WTC11 (cell line): ENCODE results near the gene BMP4. TPM values are rescaled to one million over a fixed set of nuclear protein-coding genes. Genes with fewer than 3 reads are reported as not detected.

Experiments
- ATAC-seq: fragments of 200-7000 bp; cut with Tn5 transposase; 2 replicates; pipeline ENCODE4 v1.10.0; 2021; ENCODE audit warnings: mild to moderate bottlenecking, moderate library complexity
- CTCF ChIA-PET: fragments of 300-600 bp; sonication (Branson Sonifier 250); formaldehyde crosslinking; loops from one replicate; lab custom pipeline; 2021; ENCODE audit warnings: antibody characterized with exemption; lab: Charles Lee
- POLR2A ChIA-PET: fragments of 350-600 bp; sonication (Branson Sonifier 250); formaldehyde crosslinking; loops from one replicate; lab custom pipeline; 2021; ENCODE audit warnings: antibody characterized with exemption; lab: Charles Lee
- DNase-seq: peaks from one replicate; pipeline ENCODE4 v3.0.0; 2021; ENCODE audit warnings: low spot score
- H3K27ac Mint-ChIP-seq: 2 replicates; pipeline ENCODE4 v1.8.0; 2021; ENCODE audit warnings: mixed read lengths
- H3K27me3 Mint-ChIP-seq: 2 replicates; pipeline ENCODE4 v1.8.0; 2021; ENCODE audit warnings: low read depth, mild to moderate bottlenecking, moderate library complexity, mixed read lengths
- H3K36me3 Mint-ChIP-seq: 2 replicates; pipeline ENCODE4 v1.8.0; 2021; ENCODE audit warnings: mixed read lengths
- H3K4me1 Mint-ChIP-seq: 2 replicates; pipeline ENCODE4 v1.8.0; 2022; ENCODE audit warnings: mixed read lengths
- H3K4me3 Mint-ChIP-seq: 2 replicates; pipeline ENCODE4 v1.8.0; 2021; ENCODE audit warnings: mild to moderate bottlenecking, moderate library complexity, mixed read lengths
- H3K9me3 Mint-ChIP-seq: 2 replicates; pipeline ENCODE4 v1.8.0; 2021; ENCODE audit warnings: mixed read lengths
- CREB1 ChIP-seq: sonication (generic); formaldehyde crosslinking; IDR thresholded peaks from 2 replicates; pipeline ENCODE4 v1.8.0; 2023; ENCODE audit warnings: mild to moderate bottlenecking, missing genetic modification reagents
- CREM ChIP-seq: sonication (generic); formaldehyde crosslinking; IDR thresholded peaks from 2 replicates; pipeline ENCODE4 v1.8.1; 2022; ENCODE audit warnings: mild to moderate bottlenecking, missing genetic modification reagents, moderate library complexity
- EMX1 ChIP-seq: fragments of 250-450 bp; sonication (Bioruptor Pico); IDR thresholded peaks from 2 replicates; pipeline ENCODE4 v1.8.0; 2021; ENCODE audit warnings: mild to moderate bottlenecking
- FOXJ3 ChIP-seq: sonication (generic); formaldehyde crosslinking; IDR thresholded peaks from 2 replicates; pipeline ENCODE4 v1.9.0; 2021; ENCODE audit warnings: missing genetic modification reagents, mild to moderate bottlenecking, borderline replicate concordance
- GRHL2 ChIP-seq: fragments of 250-450 bp; sonication (Bioruptor Pico); IDR thresholded peaks from 2 replicates; pipeline ENCODE4 v1.8.0; 2022; ENCODE audit warnings: mild to moderate bottlenecking, moderate library complexity; ENCODE audit not compliant: insufficient replicate concordance, severe bottlenecking
- GTF2I ChIP-seq: fragments of 250-450 bp; sonication (Bioruptor Pico); conservative IDR thresholded peaks from 2 replicates; pipeline ENCODE4 v1.4.0; 2021; ENCODE audit warnings: mild to moderate bottlenecking
- JUN ChIP-seq: sonication (generic); formaldehyde crosslinking; IDR thresholded peaks from 2 replicates; pipeline ENCODE4 v1.8.0; 2023; ENCODE audit warnings: mild to moderate bottlenecking, missing genetic modification reagents
- NFE2L1 ChIP-seq: sonication (generic); formaldehyde crosslinking; IDR thresholded peaks from 2 replicates; pipeline ENCODE4 v1.8.1; 2023; ENCODE audit warnings: missing genetic modification reagents
- NR1H2 ChIP-seq: sonication (generic); formaldehyde crosslinking; IDR thresholded peaks from 2 replicates; pipeline ENCODE4 v1.9.0; 2021; ENCODE audit warnings: mild to moderate bottlenecking, moderate library complexity, missing genetic modification reagents
- RELA ChIP-seq: sonication (generic); formaldehyde crosslinking; IDR thresholded peaks from 2 replicates; pipeline ENCODE4 v1.8.1; 2022; ENCODE audit warnings: missing genetic modification reagents, mild to moderate bottlenecking, borderline replicate concordance
- RORB ChIP-seq: fragments of 250-450 bp; sonication (Bioruptor Pico); IDR thresholded peaks from 2 replicates; pipeline ENCODE4 v1.9.0; 2021; ENCODE audit warnings: mild to moderate bottlenecking
- ZNF423 ChIP-seq: fragments of 250-450 bp; sonication (Bioruptor Pico); IDR thresholded peaks from 2 replicates; pipeline ENCODE4 v2.1.2; 2022; ENCODE audit warnings: mild to moderate bottlenecking, moderate library complexity
- ZNF671 ChIP-seq: fragments of 250-450 bp; sonication (Bioruptor Pico); IDR thresholded peaks from 2 replicates; pipeline ENCODE4 v1.8.0; 2021; ENCODE audit warnings: mild to moderate bottlenecking
- total RNA-seq: library from RNA; stranded (reverse); gene quantifications from 3 replicates; pipeline ENCODE4 v1.2.3, GENCODE V29; 2021
- TF ChIP-seq, protein P1 (sequence below): fragments of 250-450 bp; sonication (Bioruptor Pico); IDR thresholded peaks from 2 replicates; pipeline ENCODE4 v1.8.0; 2021; ENCODE audit warnings: mild to moderate bottlenecking
- TF ChIP-seq, protein P2 (sequence below): sonication (generic); formaldehyde crosslinking; IDR thresholded peaks from 2 replicates; pipeline ENCODE4 v1.8.1; 2023; ENCODE audit warnings: mild to moderate bottlenecking, missing genetic modification reagents
- TF ChIP-seq, protein P3 (sequence below): fragments of 250-450 bp; sonication (Bioruptor Pico); IDR thresholded peaks from 2 replicates; pipeline ENCODE4 v1.9.0; 2021; ENCODE audit warnings: mild to moderate bottlenecking
- TF ChIP-seq, protein P4 (sequence below): fragments of 250-450 bp; sonication (Bioruptor Pico); IDR thresholded peaks from 2 replicates; pipeline ENCODE4 v2.1.2; 2022; ENCODE audit warnings: mild to moderate bottlenecking, moderate library complexity
- TF ChIP-seq, protein P5 (sequence below): fragments of 250-450 bp; sonication (Bioruptor Pico); IDR thresholded peaks from 2 replicates; pipeline ENCODE4 v1.9.0; 2021; ENCODE audit warnings: moderate library complexity, mild to moderate bottlenecking, inconsistent platforms, borderline replicate concordance
- TF ChIP-seq, protein P6 (sequence below): sonication (generic); formaldehyde crosslinking; IDR thresholded peaks from 2 replicates; pipeline ENCODE4 v1.8.0; 2023; ENCODE audit warnings: mild to moderate bottlenecking, missing genetic modification reagents
- TF ChIP-seq, protein P7 (sequence below): sonication (generic); formaldehyde crosslinking; IDR thresholded peaks from 2 replicates; pipeline ENCODE4 v1.8.1; 2022; ENCODE audit warnings: mild to moderate bottlenecking, missing genetic modification reagents, moderate library complexity, borderline replicate concordance

BMP4 gene
- total RNA-seq, 1 experiment from 2014 or later, result 7.8 TPM

DNA sequence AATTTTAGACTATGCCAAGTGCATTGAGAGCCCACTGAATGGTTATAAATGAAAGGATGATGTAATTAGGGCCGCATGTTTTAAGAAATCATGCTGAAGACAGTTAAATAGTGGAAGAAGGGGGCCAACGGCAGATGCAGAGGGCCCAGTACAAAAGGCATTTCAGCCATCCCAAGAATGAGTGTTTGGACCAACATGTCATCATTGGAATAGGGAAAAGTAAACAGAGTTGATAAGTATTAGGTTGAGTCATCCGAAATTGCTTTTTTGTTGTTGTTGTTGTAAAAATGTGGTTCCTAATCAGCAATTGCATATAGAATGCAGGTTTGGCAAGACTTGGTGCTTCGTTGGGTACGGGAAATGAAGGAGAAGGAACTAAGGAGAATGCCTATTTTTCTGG is 29.5 kb downstream of the BMP4 start:
- Mint-ChIP-seq H3K36me3 (no peaks in the 10 kb centered on the region), H3K9me3 (no peaks in the 10 kb centered on the region)
- CTCF ChIA-PET, result interaction anchor here (4.1 kb wide), 1 partner anchor 19 kb away, joined by 21 read pairs; no protein-coding TSS in a partner anchor
- TF ChIP-seq RELA (CRISPR knock-in tag) (no peak), GRHL2 (CRISPR knock-in tag) (no peak), NFE2L1 (CRISPR knock-in tag) (no peak)
- TF ChIP-seq, all 79 proteins: peak for 0
- Mint-ChIP-seq H3K27ac (no peak overlapping the region), H3K4me3 (no peak overlapping the region), H3K4me1 (peaks cover 18% of the 10 kb centered on the region), H3K27me3 (no peaks in the 10 kb centered on the region; the same call in 1 of the 2 replicates)
- ATAC-seq, result no peak
- POLR2A ChIA-PET, result no interaction called here
- DNase-seq, result no peak

DNA sequence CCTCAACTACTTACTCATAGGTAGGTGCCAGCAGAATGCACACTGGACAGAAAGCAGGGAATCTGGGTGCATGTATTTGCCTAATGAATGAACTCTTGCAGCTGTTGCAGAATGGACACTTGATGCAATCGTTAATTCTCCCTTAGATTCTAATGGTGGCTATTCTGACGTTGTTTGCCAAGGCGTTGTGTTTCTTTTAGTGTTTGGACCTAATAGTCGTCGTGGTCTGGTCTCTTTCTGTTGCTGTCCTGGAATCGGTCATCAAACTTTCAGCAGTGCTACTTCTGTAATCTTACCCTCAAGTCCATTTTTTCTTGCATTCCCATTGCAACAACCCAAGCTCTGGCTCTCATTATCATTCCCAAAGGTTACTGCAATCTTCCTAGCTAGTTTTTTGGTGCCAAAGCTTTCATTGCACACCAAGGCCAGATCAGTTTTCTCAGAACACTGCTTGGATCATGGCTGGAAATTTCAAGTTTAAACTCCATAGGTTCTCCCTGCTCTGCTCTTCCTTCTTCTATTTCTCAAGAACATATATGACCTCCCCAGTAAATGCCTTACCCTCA is 31.3 kb downstream of the BMP4 start:
- TF ChIP-seq EMX1 (CRISPR knock-in tag) (no peak), CREM (CRISPR knock-in tag) (no peak), JUN (CRISPR knock-in tag) (no peak), CREB1 (CRISPR knock-in tag) (no peak)
- TF ChIP-seq, protein P1, sequence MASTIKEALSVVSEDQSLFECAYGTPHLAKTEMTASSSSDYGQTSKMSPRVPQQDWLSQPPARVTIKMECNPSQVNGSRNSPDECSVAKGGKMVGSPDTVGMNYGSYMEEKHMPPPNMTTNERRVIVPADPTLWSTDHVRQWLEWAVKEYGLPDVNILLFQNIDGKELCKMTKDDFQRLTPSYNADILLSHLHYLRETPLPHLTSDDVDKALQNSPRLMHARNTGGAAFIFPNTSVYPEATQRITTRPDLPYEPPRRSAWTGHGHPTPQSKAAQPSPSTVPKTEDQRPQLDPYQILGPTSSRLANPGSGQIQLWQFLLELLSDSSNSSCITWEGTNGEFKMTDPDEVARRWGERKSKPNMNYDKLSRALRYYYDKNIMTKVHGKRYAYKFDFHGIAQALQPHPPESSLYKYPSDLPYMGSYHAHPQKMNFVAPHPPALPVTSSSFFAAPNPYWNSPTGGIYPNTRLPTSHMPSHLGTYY, result no peak
- ATAC-seq (no peak), DNase-seq (no peak)
- Mint-ChIP-seq H3K9me3 (no peaks in the 10 kb centered on the region), H3K4me3 (no peak overlapping the region), H3K27ac (no peak overlapping the region), H3K36me3 (no peaks in the 10 kb centered on the region), H3K4me1 (peaks cover 31% of the 10 kb centered on the region), H3K27me3 (no peaks in the 10 kb centered on the region; the same call in 1 of the 2 replicates)
- POLR2A ChIA-PET, result interaction anchor here (0.8 kb wide), 1 partner anchor 358 kb away, joined by 3 read pairs; no protein-coding TSS in a partner anchor
- CTCF ChIA-PET, result interaction anchor here (1.2 kb wide), 1 partner anchor 250 kb away, joined by 4 read pairs; no protein-coding TSS in a partner anchor

DNA sequence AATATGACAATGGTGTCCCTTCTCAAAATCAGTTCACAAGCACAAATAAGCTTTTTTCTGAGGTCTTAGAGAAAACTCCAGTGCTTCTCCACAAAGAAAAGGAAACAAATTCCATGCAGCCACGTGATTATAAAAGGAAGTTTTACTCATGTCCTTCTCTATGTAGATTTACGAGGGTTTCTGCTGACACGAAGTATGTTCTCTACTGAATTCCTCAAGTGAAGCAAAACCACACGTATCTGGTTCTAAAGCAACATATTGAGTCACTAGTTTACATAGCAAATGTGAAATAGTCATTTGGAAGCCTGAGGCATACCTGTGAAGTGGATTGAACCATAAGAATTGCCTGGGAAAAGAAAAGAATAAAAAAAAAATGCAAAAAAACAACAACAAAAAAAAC is 31.9 kb downstream of the BMP4 start:
- H3K4me1 Mint-ChIP-seq, result peaks cover 32% of the 10 kb centered on the region
- ATAC-seq (no peak), DNase-seq (no peak)
- H3K4me3 Mint-ChIP-seq, result no peak overlapping the region
- POLR2A ChIA-PET, result no interaction called here
- CTCF ChIA-PET, result interaction anchor here (1.2 kb wide), 1 partner anchor 250 kb away, joined by 4 read pairs; no protein-coding TSS in a partner anchor
- no peaks in the 10 kb centered on the region; the same call in 1 of the 2 replicates for H3K27me3 Mint-ChIP-seq
- no peaks in the 10 kb centered on the region for H3K9me3 Mint-ChIP-seq
- H3K36me3 Mint-ChIP-seq, result no peaks in the 10 kb centered on the region
- H3K27ac Mint-ChIP-seq, result no peak overlapping the region
- TF ChIP-seq RORB (no peak), GTF2I (CRISPR knock-in tag) (no peak), NR1H2 (CRISPR knock-in tag) (no peak), ZNF671 (CRISPR knock-in tag) (no peak), FOXJ3 (no peak), ZNF423 (CRISPR knock-in tag) (no peak)
- TF ChIP-seq, protein P2, sequence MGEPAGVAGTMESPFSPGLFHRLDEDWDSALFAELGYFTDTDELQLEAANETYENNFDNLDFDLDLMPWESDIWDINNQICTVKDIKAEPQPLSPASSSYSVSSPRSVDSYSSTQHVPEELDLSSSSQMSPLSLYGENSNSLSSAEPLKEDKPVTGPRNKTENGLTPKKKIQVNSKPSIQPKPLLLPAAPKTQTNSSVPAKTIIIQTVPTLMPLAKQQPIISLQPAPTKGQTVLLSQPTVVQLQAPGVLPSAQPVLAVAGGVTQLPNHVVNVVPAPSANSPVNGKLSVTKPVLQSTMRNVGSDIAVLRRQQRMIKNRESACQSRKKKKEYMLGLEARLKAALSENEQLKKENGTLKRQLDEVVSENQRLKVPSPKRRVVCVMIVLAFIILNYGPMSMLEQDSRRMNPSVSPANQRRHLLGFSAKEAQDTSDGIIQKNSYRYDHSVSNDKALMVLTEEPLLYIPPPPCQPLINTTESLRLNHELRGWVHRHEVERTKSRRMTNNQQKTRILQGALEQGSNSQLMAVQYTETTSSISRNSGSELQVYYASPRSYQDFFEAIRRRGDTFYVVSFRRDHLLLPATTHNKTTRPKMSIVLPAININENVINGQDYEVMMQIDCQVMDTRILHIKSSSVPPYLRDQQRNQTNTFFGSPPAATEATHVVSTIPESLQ (CRISPR knock-in tag), result no peak
- TF ChIP-seq, protein P3, sequence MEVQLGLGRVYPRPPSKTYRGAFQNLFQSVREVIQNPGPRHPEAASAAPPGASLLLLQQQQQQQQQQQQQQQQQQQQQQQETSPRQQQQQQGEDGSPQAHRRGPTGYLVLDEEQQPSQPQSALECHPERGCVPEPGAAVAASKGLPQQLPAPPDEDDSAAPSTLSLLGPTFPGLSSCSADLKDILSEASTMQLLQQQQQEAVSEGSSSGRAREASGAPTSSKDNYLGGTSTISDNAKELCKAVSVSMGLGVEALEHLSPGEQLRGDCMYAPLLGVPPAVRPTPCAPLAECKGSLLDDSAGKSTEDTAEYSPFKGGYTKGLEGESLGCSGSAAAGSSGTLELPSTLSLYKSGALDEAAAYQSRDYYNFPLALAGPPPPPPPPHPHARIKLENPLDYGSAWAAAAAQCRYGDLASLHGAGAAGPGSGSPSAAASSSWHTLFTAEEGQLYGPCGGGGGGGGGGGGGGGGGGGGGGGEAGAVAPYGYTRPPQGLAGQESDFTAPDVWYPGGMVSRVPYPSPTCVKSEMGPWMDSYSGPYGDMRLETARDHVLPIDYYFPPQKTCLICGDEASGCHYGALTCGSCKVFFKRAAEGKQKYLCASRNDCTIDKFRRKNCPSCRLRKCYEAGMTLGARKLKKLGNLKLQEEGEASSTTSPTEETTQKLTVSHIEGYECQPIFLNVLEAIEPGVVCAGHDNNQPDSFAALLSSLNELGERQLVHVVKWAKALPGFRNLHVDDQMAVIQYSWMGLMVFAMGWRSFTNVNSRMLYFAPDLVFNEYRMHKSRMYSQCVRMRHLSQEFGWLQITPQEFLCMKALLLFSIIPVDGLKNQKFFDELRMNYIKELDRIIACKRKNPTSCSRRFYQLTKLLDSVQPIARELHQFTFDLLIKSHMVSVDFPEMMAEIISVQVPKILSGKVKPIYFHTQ (CRISPR knock-in tag), result no peak
- TF ChIP-seq, protein P4, sequence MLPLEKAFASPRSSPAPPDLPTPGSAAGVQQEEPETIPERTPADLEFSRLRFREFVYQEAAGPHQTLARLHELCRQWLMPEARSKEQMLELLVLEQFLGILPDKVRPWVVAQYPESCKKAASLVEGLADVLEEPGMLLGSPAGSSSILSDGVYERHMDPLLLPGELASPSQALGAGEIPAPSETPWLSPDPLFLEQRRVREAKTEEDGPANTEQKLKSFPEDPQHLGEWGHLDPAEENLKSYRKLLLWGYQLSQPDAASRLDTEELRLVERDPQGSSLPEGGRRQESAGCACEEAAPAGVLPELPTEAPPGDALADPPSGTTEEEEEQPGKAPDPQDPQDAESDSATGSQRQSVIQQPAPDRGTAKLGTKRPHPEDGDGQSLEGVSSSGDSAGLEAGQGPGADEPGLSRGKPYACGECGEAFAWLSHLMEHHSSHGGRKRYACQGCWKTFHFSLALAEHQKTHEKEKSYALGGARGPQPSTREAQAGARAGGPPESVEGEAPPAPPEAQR (CRISPR knock-in tag), result no peak
- TF ChIP-seq, protein P5, sequence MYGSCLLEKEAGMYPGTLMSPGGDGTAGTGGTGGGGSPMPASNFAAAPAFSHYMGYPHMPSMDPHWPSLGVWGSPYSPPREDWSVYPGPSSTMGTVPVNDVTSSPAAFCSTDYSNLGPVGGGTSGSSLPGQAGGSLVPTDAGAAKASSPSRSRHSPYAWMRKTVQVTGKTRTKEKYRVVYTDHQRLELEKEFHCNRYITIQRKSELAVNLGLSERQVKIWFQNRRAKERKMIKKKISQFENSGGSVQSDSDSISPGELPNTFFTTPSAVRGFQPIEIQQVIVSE (CRISPR knock-in tag), result no peak
- TF ChIP-seq, protein P6, sequence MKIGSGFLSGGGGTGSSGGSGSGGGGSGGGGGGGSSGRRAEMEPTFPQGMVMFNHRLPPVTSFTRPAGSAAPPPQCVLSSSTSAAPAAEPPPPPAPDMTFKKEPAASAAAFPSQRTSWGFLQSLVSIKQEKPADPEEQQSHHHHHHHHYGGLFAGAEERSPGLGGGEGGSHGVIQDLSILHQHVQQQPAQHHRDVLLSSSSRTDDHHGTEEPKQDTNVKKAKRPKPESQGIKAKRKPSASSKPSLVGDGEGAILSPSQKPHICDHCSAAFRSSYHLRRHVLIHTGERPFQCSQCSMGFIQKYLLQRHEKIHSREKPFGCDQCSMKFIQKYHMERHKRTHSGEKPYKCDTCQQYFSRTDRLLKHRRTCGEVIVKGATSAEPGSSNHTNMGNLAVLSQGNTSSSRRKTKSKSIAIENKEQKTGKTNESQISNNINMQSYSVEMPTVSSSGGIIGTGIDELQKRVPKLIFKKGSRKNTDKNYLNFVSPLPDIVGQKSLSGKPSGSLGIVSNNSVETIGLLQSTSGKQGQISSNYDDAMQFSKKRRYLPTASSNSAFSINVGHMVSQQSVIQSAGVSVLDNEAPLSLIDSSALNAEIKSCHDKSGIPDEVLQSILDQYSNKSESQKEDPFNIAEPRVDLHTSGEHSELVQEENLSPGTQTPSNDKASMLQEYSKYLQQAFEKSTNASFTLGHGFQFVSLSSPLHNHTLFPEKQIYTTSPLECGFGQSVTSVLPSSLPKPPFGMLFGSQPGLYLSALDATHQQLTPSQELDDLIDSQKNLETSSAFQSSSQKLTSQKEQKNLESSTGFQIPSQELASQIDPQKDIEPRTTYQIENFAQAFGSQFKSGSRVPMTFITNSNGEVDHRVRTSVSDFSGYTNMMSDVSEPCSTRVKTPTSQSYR (CRISPR knock-in tag), result no peak
- TF ChIP-seq, protein P7, sequence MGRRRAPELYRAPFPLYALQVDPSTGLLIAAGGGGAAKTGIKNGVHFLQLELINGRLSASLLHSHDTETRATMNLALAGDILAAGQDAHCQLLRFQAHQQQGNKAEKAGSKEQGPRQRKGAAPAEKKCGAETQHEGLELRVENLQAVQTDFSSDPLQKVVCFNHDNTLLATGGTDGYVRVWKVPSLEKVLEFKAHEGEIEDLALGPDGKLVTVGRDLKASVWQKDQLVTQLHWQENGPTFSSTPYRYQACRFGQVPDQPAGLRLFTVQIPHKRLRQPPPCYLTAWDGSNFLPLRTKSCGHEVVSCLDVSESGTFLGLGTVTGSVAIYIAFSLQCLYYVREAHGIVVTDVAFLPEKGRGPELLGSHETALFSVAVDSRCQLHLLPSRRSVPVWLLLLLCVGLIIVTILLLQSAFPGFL (CRISPR knock-in tag), result no peak
